Uterus (tissue), 2 donors: ENCODE data around the gene ANXA6.

Experiments used
- POLR2A ChIP-seq, 2 donors: fragments of 450-650 bp; IDR thresholded peaks; one replicate each; pipeline ENCODE4 v1.6.1; 2016; ENCODE audit warnings: antibody characterized with exemption in 2 of 2, mild to moderate bottlenecking in 1 of 2, moderate library complexity in 1 of 2
- TF ChIP-seq, protein P1 (sequence below), 4 experiments: fragments of 200-600 bp in 2 of 4; fragments of 450-650 bp in 2 of 4; sonication (generic) in 2 of 4; IDR thresholded peaks; one replicate each; pipeline ENCODE4 v1.5.1; 2016 to 2019; ENCODE audit warnings: antibody characterized with exemption in 4 of 4, mild to moderate bottlenecking in 2 of 4, moderate library complexity in 1 of 4

DNA sequence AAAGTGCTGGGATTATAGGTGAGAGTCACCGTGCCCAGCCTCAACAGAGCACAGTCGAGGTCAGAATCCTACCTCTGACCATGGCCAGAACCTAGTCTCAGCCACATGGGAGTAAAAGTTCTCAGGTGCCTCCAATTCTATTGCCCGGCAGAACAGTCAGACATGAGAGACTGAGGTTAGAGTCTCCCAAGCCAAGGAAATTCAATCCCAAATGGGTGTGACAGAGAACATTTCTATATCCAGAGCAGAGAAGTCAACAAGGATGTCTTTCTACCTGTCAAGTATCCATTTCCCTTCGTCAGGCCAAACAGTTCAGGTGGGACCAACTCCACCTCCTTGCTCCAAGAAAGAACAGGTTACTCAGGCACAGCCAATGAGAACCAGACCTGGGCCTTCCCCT lies 10.5 kb downstream of the ANXA6 start:
- TF ChIP-seq, protein P1, sequence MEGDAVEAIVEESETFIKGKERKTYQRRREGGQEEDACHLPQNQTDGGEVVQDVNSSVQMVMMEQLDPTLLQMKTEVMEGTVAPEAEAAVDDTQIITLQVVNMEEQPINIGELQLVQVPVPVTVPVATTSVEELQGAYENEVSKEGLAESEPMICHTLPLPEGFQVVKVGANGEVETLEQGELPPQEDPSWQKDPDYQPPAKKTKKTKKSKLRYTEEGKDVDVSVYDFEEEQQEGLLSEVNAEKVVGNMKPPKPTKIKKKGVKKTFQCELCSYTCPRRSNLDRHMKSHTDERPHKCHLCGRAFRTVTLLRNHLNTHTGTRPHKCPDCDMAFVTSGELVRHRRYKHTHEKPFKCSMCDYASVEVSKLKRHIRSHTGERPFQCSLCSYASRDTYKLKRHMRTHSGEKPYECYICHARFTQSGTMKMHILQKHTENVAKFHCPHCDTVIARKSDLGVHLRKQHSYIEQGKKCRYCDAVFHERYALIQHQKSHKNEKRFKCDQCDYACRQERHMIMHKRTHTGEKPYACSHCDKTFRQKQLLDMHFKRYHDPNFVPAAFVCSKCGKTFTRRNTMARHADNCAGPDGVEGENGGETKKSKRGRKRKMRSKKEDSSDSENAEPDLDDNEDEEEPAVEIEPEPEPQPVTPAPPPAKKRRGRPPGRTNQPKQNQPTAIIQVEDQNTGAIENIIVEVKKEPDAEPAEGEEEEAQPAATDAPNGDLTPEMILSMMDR (IDR thresholded peaks at IDR 0.05), result no peak
- TF ChIP-seq POLR2A (IDR thresholded peaks at IDR 0.05), result no peak
